ENCODE measurements around the gene SEMA3E. TPM values are rescaled to one million over a fixed set of nuclear protein-coding genes. Genes with fewer than 3 reads are reported as not detected.

SEMA3E gene
- total RNA-seq, 1 donor from 2014 or later: 0.27 TPM

DNA sequence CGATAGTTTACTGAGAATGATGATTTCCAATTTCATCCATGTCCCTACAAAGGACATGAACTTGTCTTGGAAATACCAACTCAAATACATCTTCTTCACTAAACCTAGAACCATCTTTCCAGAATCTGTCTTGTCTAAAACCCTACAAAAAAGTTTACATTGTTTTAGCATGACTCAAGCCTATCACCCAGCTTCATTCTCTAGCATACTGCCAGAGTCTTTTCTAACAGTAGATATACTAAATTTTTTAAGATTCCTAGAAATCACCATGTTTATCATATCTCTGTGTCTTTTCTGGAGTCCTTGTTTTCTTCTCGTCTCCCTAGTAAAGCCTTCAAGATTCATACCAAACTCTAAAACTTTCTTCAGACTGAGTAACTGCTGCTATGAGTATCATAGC lies 129.7 kb downstream of the SEMA3E start:
- intact Hi-C loops (cut with DNase I): no loop called here
- ATAC-seq (ENCODE audit: poor library complexity): no peak
- no peak for DNase-seq

DNA sequence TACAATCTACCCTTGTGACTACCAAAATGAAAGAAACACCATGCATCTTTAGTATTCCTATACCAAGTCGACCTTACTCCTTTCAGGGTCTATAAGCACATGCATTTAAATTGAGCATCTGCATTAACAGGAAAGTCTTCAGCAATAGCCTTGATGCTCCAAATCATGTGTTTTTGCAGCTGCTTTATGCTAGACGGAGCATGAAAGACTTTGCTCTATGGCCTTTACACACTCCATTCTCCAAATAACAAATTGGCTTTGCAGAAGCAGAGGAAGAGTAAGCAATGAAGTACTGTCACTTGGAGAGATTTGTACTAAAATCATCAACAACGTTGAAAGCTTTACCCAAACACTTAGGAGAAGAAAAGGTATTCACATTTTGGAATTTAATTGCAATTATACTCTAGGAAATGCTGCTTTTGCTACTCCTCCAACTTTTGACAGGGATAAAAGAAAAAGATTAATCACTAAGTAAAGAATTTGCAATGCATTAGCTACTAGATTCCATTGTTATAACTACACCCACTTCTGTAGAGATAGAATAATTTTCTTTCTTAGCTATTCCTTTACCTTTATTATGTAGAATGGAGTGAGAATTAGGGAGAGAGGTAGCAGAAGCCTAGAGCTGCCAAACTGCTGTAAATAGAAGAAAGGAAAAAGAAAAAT lies 131.8 kb downstream of the SEMA3E start:
- ATAC-seq (ENCODE audit: poor library complexity) (no peak), DNase-seq (no peak)
- intact Hi-C loops (cut with DNase I): no loop called here

DNA sequence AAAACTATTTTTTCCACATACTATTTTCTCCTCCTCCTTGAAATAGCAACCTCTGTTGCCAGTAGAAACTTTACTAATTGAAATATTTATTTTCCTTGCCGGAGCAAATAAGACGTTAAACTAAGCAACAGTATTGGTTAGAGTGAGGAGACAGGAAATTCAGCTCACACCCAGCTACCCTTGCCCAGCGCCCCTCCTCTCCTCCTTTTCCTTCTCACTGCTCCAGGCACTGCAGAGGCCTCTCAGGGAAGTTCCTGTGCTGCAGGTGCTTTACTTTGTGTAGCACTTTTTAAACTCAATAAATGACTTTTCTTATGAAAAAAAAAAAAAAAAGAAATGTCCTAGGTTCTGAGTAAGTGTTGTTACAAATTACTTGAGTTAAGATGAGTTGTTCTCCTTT lies 134.0 kb downstream of the SEMA3E start:
- intact Hi-C loops (cut with DNase I): no loop called here
- ATAC-seq (ENCODE audit: poor library complexity): no peak
- no peak for DNase-seq

DNA sequence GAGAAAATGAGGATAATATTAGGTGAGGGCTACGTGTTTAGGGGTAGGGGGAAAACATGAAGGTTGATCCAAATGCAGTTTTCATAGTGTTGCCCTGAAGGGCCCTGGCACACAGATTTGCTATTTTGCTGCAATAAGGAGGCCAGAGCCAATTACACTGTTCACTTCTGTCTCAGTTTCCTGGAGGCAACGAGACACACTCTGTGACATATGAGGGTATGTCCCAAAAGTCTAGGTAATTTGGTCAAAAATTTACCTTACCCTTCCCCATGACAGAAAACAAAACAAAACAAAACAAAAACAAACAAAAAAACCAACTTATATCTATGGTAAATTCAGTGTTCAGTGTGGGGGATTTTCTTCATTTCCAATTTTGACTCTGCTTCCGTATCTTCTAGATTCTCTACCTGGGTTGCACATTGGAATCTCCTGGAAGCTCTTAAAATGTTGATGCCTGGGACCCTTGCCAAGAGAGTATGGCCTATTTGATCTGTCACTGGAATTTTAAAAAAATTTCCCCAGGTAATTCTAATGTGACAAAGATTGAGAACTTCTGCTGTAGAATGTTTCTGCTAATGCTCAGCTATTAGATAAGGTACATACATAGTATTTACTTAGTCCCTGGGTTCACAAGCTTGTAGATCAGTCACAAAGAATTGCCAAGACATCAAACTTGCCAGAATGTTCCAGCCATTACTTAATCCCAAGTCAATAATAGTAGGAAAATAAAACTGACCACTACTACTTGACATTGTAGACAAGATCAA lies 139.5 kb downstream of the SEMA3E start:
- DNase-seq: no peak
- intact Hi-C loops (cut with DNase I): no loop called here
- no peak for ATAC-seq (ENCODE audit: poor library complexity)

GRCh38 chr7:83504330-83504729 lies 144.6 kb downstream of the SEMA3E start:
- DNase-seq (no peak), ATAC-seq (ENCODE audit: poor library complexity) (no peak)
- intact Hi-C loops (cut with DNase I): no loop called here

GRCh38 chr7:83502636-83503035 lies 146.3 kb downstream of the SEMA3E start:
- ATAC-seq (ENCODE audit: poor library complexity): no peak
- intact Hi-C loops (cut with DNase I): no loop called here
- no peak for DNase-seq

DNA sequence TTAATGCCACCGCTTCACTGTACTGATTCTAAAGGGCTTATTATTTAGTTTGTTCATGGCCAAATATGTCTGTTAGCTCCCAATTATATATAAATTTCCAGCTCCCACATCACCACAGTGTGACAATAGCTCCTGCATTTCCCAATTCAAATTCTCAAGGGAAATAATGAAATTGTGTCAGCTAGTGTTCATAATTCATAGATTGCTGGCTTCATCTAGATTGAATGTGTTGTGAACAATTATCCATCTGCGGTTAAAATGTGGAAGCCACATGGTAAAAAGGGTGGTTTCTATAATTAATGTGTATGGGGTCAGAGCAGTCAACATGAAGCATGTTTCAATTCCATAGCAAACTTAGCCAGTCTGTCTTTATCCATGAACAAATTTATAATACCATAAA lies 154.3 kb downstream of the SEMA3E start:
- ATAC-seq (ENCODE audit: poor library complexity) (no peak), DNase-seq (no peak)
- intact Hi-C loops (cut with DNase I): no loop called here

GRCh38 chr7:83492802-83493201 lies 156.1 kb downstream of the SEMA3E start:
- DNase-seq: no peak
- no peak for ATAC-seq (ENCODE audit: poor library complexity)
- intact Hi-C loops (cut with DNase I): no loop called here

GRCh38 chr7:83487801-83488200 lies 161.1 kb downstream of the SEMA3E start:
- no peak for ATAC-seq (ENCODE audit: poor library complexity)
- intact Hi-C loops (cut with DNase I): no loop called here
- no peak for DNase-seq

DNA sequence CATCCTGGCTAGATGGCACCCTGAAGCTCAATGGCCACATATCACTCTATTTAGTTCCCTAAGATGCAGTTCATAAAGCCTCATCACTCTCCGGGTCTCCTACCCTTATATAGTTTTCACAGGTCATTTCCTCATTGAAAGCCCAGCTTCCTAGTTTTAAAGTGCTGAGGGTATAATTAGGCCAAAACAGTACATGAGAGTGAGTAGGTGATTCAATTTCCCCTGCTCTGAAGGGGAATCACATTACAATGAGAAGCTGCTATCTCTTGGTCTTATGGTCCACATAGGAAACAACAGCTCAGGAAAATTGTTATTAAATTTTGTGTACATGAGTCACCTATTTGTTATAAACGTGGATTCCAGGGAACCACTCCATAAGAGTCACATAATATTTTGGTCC lies 162.0 kb downstream of the SEMA3E start:
- intact Hi-C loops (cut with DNase I): no loop called here
- DNase-seq (no peak), ATAC-seq (ENCODE audit: poor library complexity) (no peak)

DNA sequence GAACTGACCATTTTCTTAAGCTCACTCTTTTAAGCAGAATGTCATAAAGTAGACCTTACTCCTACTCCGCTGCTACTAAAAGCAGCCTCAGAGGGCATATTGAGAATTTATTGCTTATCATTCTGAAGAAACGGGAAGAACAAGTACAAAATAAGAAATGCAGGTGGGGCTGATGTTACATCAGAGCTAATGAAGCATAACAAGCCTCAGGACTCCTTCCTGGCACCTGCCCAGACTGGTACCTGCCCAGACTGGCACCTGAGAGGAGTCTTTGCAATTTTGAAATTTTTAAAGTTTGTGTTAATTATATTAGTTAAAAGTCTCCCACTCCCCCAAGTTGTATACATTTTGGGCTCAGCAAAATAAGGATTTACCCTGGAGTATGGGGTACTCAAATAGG lies 162.4 kb downstream of the SEMA3E start:
- intact Hi-C loops (cut with DNase I): no loop called here
- no peak for ATAC-seq (ENCODE audit: poor library complexity)
- no peak for DNase-seq

GRCh38 chr7:83484826-83485225 lies 164.1 kb downstream of the SEMA3E start:
- intact Hi-C loops (cut with DNase I): no loop called here
- ATAC-seq (ENCODE audit: poor library complexity): no peak
- DNase-seq: no peak

DNA sequence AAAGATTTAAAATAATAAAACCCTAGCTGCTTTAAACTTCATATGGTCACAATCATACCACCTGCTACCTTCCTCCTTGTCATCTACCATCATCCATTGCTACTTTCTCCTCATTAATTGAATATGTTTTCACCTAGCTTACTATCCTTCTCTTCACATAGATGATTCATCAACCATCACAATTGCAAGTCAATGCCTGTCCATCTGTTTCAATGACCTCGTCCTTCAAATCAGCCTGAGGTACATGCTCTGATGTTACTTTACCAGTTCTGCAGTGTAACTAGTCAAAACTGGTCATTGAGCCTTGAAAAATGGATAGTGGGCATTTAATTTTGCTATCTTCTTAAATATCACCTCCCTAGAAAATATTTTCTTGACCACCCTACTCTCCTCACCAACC lies 164.7 kb downstream of the SEMA3E start:
- DNase-seq: no peak
- intact Hi-C loops (cut with DNase I): no loop called here
- ATAC-seq (ENCODE audit: poor library complexity): no peak

- intact Hi-C loops (cut with DNase I): no loop called here
- ATAC-seq (ENCODE audit: poor library complexity): no peak
- DNase-seq: no peak
Measured at GRCh38 chr7:83478616-83479015, 170.3 kb downstream of the SEMA3E start.

- DNase-seq: no peak
- intact Hi-C loops (cut with DNase I): no loop called here
- ATAC-seq (ENCODE audit: poor library complexity): no peak
Measured at GRCh38 chr7:83476511-83477050, 172.4 kb downstream of the SEMA3E start.

GRCh38 chr7:83475420-83475819 lies 173.5 kb downstream of the SEMA3E start:
- intact Hi-C loops (cut with DNase I): no loop called here
- ATAC-seq (ENCODE audit: poor library complexity) (no peak), DNase-seq (no peak)

GRCh38 chr7:83472376-83472775 lies 176.6 kb downstream of the SEMA3E start:
- no peak for DNase-seq
- ATAC-seq (ENCODE audit: poor library complexity): no peak
- intact Hi-C loops (cut with DNase I): no loop called here

DNA sequence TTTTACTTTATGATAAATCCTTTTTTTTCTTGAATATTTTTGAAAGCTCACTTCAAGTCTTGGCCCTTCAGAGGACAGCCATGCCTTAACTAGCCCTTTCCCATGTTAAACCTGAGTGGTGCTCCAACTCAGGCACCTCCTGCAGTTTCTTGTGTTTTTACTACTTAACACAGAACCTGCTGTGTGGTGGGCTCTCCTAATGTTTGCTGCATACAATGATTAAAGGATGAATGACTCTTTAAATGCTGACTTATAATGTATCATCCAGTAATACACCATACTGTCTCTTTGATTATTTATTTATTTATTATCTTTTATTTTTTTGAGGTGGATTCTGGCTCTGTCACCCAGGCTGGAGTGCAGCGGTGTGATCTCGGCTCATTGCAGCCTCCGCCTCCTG lies 179.4 kb downstream of the SEMA3E start:
- no peak for DNase-seq
- no peak for ATAC-seq (ENCODE audit: poor library complexity)
- intact Hi-C loops (cut with DNase I): no loop called here

- intact Hi-C loops (cut with DNase I): no loop called here
- no peak for ATAC-seq (ENCODE audit: poor library complexity)
- no peak for DNase-seq
Measured at GRCh38 chr7:83469076-83469475, 179.9 kb downstream of the SEMA3E start.

DNA sequence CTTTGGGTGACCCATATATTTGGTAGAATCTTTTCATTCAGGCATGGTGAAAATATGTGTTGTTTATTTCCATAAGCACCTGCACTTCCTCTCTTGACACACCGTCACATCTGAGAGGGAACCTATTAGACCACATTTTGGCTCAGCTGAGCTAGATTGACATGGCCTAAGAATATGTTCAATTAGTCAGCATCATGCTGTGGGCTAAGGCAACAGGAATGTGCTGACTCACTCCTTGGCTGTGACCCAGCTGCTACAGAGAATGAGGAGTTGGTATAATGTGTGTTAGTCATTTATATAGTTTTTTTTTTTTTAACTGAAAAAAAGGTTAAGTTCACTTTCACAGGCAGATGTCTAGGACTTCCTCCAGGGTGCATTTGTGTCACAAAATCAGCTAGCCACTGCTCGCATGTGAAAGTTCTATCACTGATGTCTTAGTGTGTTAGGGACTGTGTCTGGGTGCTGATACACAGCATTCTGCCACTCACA lies 180.6 kb downstream of the SEMA3E start:
- peak; percentile 59 for DNase-seq
- intact Hi-C loops (cut with DNase I): no loop called here
- peak; percentile 78 for ATAC-seq (ENCODE audit: poor library complexity)

All from Right ventricle myocardium superior (tissue), 1 donor.